Forelimb muscle (tissue), 1 donor: ENCODE results near the gene ZYX. TPM values are rescaled to one million over a fixed set of nuclear protein-coding genes. Genes with fewer than 3 reads are reported as not detected.
"Not testable (repeated sequence)": the region's sequence is repeated elsewhere in the genome, so short reads cannot be mapped to it uniquely, and the experiment has no call there.

Source experiments
- DNase-seq: peaks from one replicate; pipeline ENCODE4 v3.0.0-alpha.2; 2013; ENCODE audit warnings: low read depth
- polyA plus RNA-seq: library from polyadenylated mRNA; unstranded; fragments of 120-200 nt; gene quantifications from one replicate; pipeline ENCODE4 v1.2.1, GENCODE V29; 2013; ENCODE audit not compliant: insufficient read length

The ZYX gene
- polyA plus RNA-seq, 1 donor, result 249 TPM

- no peak for DNase-seq
Measured at GRCh38 chr7:143417734-143418383, 36.7 kb downstream of the ZYX start.

GRCh38 chr7:143418681-143419458, 37.7 kb downstream of the ZYX start:
- no peak for DNase-seq

DNA sequence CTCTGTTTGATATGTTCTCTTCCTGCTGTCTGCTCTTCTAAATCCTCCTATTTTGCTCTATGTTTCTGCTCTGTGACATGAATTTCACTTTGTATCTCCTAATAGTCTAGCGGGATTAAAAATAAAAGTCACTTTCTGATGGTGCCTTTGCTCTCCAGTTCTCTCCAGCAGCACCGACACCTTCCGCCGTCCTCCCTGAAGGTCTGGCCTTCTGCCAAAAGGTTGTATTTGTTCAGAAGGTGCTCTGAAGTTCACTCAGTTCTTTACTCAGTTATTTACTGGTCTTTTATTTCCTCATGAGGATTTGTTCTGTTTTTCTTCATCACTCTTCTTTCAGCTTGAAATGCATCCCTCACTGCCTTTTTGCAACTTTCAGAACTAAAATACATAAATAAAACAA, 38.7 kb downstream of the ZYX start:
- DNase-seq, result no peak

DNA sequence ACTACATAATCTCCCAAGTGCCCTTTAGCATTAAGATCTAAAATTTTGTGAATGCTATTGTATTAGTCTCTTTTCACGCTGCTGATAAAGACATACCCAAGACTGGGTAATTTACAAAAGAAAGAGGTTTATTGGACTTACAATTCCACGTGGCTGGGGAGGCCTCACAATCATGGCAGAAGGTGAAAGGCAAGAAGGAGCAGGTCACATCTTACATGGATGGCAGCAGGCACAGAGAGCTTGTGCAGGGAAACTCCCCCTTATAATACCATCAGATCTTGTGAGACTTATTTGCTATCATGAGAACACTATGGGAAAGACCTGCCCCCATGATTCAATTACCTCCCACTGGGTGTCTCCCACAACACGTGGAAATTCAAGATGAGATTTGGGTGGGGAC, 39.5 kb downstream of the ZYX start:
- not testable (repeated sequence) for DNase-seq

DNA sequence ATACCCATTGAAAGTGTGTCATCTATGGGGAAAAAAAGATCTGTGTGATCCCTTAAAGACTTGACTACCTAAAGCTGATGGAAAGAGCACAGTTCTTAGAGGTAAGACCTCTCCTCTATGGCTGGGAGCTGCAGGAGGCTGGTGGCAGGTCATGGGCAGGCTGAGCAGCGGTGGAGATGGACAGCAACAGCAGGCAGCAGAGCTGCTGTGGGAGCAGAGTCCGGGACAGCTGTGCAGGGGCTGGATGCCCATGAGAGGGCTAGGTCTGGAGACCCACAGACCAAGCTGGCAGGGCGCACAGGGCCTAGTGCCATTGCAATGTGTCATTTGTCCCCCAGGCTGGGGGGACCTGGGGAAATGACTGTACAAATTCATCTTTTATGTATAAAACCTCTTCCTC, 40.9 kb downstream of the ZYX start:
- DNase-seq, result no peak

DNA sequence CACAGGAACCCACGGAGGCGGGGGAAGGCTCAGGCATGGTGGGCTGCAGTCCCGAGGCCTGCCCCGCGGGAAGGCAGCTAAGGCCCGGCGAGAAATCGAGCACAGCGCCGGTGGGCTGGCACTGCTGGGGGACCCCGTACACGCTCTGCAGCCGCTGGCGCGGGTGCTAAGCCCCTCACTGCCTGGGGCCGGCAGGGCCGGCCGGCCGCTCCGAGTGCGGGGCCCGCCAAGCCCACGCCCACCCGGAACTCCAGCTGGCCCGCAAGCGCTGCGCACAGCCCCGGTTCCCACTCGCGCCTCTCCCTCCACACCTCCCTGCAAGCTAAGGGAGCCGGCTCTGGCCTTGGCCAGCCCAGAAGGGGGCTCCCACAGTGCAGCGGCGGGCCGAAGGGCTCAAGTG, 43.3 kb downstream of the ZYX start:
- DNase-seq, result not testable (repeated sequence)

- no peak for DNase-seq
Measured at GRCh38 chr7:143426479-143427142, 45.5 kb downstream of the ZYX start.

- no peak for DNase-seq
Measured at GRCh38 chr7:143429770-143430698, 48.9 kb downstream of the ZYX start.

- no peak for DNase-seq
Measured at GRCh38 chr7:143431109-143431508, 50.0 kb downstream of the ZYX start.

DNA sequence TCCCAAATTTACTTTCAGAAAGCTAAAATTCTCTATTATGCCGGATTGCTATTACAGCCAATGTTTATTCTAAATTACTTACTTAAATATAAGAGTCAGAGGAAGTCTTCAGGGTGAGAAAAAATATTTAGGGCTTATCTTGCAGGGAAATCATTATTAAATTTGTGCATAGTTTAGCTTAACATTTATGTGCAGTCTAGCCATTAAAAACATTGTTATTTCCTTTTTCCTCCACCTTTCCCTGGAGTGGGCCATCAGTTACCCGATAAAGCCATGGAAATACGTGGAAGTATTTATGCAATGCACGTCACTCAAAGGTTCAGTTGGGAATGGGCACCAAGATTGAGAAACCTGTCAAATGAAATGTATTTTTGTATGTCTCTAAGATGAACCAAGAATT, 52.6 kb downstream of the ZYX start:
- no peak for DNase-seq

DNA sequence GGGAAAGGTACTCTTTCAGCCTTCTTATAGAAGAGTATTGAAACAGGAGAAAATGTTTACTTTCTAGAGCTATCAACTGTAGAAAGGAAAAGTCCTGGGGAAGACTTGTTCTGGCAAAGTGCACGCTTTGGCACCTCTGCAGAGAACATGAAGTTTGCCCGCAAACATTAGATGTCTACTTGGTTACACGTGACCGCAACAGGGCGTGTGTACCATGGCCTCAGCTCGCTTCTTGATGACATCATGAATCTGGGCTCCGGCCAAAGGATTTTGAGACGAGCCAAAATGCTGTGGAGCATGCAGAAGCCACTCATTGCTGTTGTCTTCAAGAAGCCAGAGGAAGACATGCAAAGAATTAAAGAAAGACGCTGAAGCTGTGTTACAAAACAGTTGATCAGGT, 53.5 kb downstream of the ZYX start:
- no peak for DNase-seq

DNA sequence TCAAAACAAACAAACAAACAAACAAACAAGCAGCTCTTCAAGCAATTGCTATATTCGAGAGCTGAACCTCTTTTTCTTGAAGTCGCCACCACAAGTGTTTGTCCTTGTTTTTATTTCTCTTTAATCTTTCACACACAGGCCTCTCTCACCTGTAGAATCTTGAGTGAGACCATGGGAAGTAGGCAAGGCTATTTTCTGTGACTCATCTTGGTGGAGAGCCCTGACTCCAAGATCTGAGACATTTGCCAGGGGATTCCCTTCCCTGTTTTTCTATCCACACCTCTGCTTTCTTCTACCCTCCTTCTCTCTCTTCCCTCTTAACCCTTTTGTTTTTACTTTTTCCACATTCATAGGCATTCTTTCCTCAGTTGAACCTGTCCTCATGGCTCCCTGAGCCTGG, 54.1 kb downstream of the ZYX start:
- DNase-seq, result no peak

DNA sequence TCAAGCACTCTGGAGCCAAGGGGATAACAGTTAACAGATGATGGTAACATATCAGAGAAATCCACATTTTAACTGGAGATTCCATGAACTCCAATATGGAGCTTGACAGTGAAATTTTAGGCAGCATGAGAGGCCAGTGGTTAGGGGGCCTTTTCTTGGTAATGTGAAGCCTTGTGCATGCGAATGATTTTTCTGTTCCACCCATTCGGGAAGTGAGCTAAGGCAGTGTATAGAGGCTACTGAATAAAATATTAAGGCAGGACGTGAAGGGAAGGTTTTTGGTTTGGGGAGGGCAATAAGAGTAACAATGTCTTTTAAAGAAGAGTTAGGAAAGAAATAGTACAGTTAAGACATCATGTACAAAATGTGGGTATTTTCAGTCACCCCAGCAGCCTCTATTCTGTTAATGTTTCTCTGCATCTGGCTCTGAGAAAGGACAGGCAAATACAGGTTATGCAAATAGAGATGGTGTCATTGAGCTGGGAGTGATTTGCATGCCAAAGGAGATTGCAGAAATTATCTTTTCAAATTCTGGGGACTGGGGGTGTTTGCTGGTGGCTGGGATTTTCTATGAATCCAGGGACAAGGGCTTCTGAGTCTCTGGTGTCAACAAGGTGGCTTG, 55.3 kb downstream of the ZYX start:
- no peak for DNase-seq

- no peak for DNase-seq
Measured at GRCh38 chr7:143437578-143437977, 56.4 kb downstream of the ZYX start.

DNA sequence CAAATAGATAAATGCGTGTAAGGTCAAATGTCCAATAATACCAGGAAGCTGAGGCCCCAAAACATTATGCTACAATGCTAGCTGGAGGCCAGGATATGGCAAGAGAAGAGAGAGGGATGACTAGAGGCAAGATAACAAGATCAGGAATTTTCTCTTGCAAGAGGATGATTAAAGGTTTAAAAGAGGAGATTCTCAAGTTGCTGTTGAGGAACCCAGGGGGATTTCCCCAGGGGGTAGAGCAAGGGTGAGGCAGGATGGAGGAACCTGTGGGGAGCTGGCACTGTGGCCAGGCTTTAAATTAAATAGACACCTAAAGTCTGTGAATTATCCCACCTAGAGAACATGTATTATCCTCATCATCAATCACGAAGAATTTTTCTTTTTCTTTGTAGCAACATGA, 58.7 kb downstream of the ZYX start:
- DNase-seq, result no peak

Other genes starting within 250 kb of the ZYX start
- gene PIP, start 249.3 kb upstream of the ZYX start, polyA plus RNA-seq, result not detected
- not detected for gene TAS2R39, start 197.9 kb upstream of the ZYX start, polyA plus RNA-seq
- not detected for gene TAS2R40, start 159.3 kb upstream of the ZYX start, polyA plus RNA-seq
- gene GSTK1, start 117.9 kb upstream of the ZYX start, polyA plus RNA-seq, result 85.2 TPM
- gene TMEM139, start 96.4 kb upstream of the ZYX start, polyA plus RNA-seq, result 1.0 TPM
- gene CASP2, start 93.0 kb upstream of the ZYX start, polyA plus RNA-seq, result 20.3 TPM
- 2.6 TPM for gene CLCN1, start 65.2 kb upstream of the ZYX start, polyA plus RNA-seq
- gene FAM131B, start 18.6 kb upstream of the ZYX start, polyA plus RNA-seq, result 1.5 TPM
- 6.0 TPM for gene EPHA1, start 27.5 kb downstream of the ZYX start, polyA plus RNA-seq
- not detected for gene TAS2R60, start 62.1 kb downstream of the ZYX start, polyA plus RNA-seq
- gene TAS2R41, start 96.5 kb downstream of the ZYX start, polyA plus RNA-seq, result not detected
- gene CTAGE15, start 190.5 kb downstream of the ZYX start, polyA plus RNA-seq, result not detected
- gene TCAF2, start 239.6 kb downstream of the ZYX start, polyA plus RNA-seq, result 11.7 TPM